Mesendoderm (in vitro differentiated cells): Measurements from ENCODE around the gene FBLN2.
A peak's percentile ranks its signal among the peaks of the same experiment; 100 is the strongest.

Experiments used
- DNase-seq: peaks from one replicate; pipeline ENCODE4 v3.0.0; 2013
- H2AK5ac ChIP-seq: 2 replicates; pipeline ENCODE4 v1.6.1; 2013; ENCODE audit warnings: low read length, inconsistent platforms
- H2BK120ac ChIP-seq: 2 replicates; pipeline ENCODE4 v1.6.1; 2013; ENCODE audit warnings: low read depth, mild to moderate bottlenecking, low read length, moderate library complexity, mixed read lengths
- H2BK15ac ChIP-seq: replicated peaks from 2 replicates; pipeline ENCODE4 v1.6.1; 2013; ENCODE audit warnings: low read depth, mild to moderate bottlenecking, moderate library complexity
- H2BK5ac ChIP-seq: 2 replicates; pipeline ENCODE4 v1.6.1; 2013; ENCODE audit warnings: low read length, inconsistent platforms
- H3K18ac ChIP-seq: 2 replicates; pipeline ENCODE4 v1.6.1; 2013; ENCODE audit warnings: mild to moderate bottlenecking, low read length, mixed read lengths
- H3K23ac ChIP-seq: one replicate; pipeline ENCODE4 v1.6.1; 2013; ENCODE audit warnings: low read length
- H3K27ac ChIP-seq: 2 replicates; pipeline ENCODE4 v1.5.1; 2013; ENCODE audit warnings: low read depth, mild to moderate bottlenecking, inconsistent platforms, low read length, moderate library complexity
- H3K27me3 ChIP-seq: 2 replicates; pipeline ENCODE4 v1.6.1; 2013; ENCODE audit warnings: low read length, control low read depth, mild to moderate bottlenecking, inconsistent platforms; ENCODE audit not compliant: insufficient read depth, poor library complexity
- H3K36me3 ChIP-seq: 2 replicates; pipeline ENCODE4 v1.6.1; 2013; ENCODE audit warnings: low read length, inconsistent platforms; ENCODE audit not compliant: control insufficient read depth, insufficient read depth
- H3K4ac ChIP-seq: one replicate; pipeline ENCODE4 v1.6.1; 2013; ENCODE audit warnings: low read depth, mild to moderate bottlenecking, low read length, moderate library complexity
- H3K4me1 ChIP-seq: 2 replicates; pipeline ENCODE4 v1.6.1; 2013; ENCODE audit warnings: low read depth, low read length, inconsistent platforms; ENCODE audit not compliant: control insufficient read depth
- H3K4me2 ChIP-seq: 2 replicates; pipeline ENCODE4 v1.6.1; 2013; ENCODE audit warnings: low read length
- H3K4me3 ChIP-seq: 2 replicates; pipeline ENCODE4 v1.5.1; 2013; ENCODE audit warnings: mild to moderate bottlenecking, low read length
- H3K56ac ChIP-seq: one replicate; pipeline ENCODE4 v1.6.1; 2013; ENCODE audit warnings: low read length
- H3K79me1 ChIP-seq: 2 replicates; pipeline ENCODE4 v1.6.1; 2013; ENCODE audit warnings: low read length, inconsistent platforms
- H3K79me2 ChIP-seq: 2 replicates; pipeline ENCODE4 v1.6.1; 2013; ENCODE audit warnings: mild to moderate bottlenecking, low read length; ENCODE audit not compliant: control insufficient read depth, insufficient read depth
- H3K9ac ChIP-seq: 2 replicates; pipeline ENCODE4 v1.6.1; 2013; ENCODE audit warnings: low read length, inconsistent platforms
- H4K5ac ChIP-seq: one replicate; pipeline ENCODE4 v1.6.1; 2013; ENCODE audit warnings: low read length
- H4K8ac ChIP-seq: one replicate; pipeline ENCODE4 v1.6.1; 2013; ENCODE audit warnings: low read depth, mild to moderate bottlenecking, control low read depth, low read length, moderate library complexity
- WGBS: extraction: QIAGEN DNeasy Blood & Tissue Kit; methylation state at CpG from one replicate; pipeline ENCODE4 v1.1.7; 2013; ENCODE audit warnings: low lambda C conversion rate, missing lambda C conversion rate; ENCODE audit not compliant: insufficient coverage; ENCODE audit errors: extremely low coverage; 5-methylcytosine and 5-hydroxymethylcytosine counted together

Gene FBLN2

GRCh38 chr3:13509816-13510192 is 39.1 kb upstream of the FBLN2 start:
- Histone ChIP-seq H2BK15ac (no peak overlapping the region), H3K18ac (no peak overlapping the region), H3K79me2 (no peaks in the 10 kb centered on the region), H2AK5ac (no peak overlapping the region), H3K4me3 (no peak overlapping the region), H4K8ac (no peak overlapping the region), H3K9ac (no peak overlapping the region), H3K4me1 (no peaks in the 10 kb centered on the region), H3K36me3 (no peaks in the 10 kb centered on the region), H3K4ac (no peak overlapping the region), H3K4me2 (no peak overlapping the region), H4K5ac (no peak overlapping the region), H3K23ac (no peak overlapping the region), H3K79me1 (no peaks in the 10 kb centered on the region), H3K27ac (no peak overlapping the region), H3K56ac (no peak overlapping the region), H2BK5ac (no peak overlapping the region), H3K27me3 (no peaks in the 10 kb centered on the region), H2BK120ac (no peak overlapping the region)
- no peak for DNase-seq
- WGBS, result no CpG with 5 or more reads among the region's 8 CpGs

- Histone ChIP-seq H3K4ac (no peak overlapping the region), H3K9ac (no peak overlapping the region), H3K23ac (no peak overlapping the region), H3K27ac (no peak overlapping the region), H3K79me1 (no peaks in the 10 kb centered on the region), H2BK120ac (no peak overlapping the region), H3K4me1 (no peaks in the 10 kb centered on the region), H2BK5ac (no peak overlapping the region), H3K4me2 (no peak overlapping the region), H3K56ac (no peak overlapping the region), H3K79me2 (no peaks in the 10 kb centered on the region), H3K27me3 (no peaks in the 10 kb centered on the region), H4K8ac (no peak overlapping the region), H2AK5ac (no peak overlapping the region), H3K4me3 (no peak overlapping the region), H4K5ac (no peak overlapping the region), H3K36me3 (no peaks in the 10 kb centered on the region), H3K18ac (no peak overlapping the region), H2BK15ac (no peak overlapping the region)
- DNase-seq, result no peak
- WGBS, result no CpG with 5 or more reads among the region's 7 CpGs
These were observed 36.5 kb upstream of the FBLN2 start for GRCh38 chr3:13512451-13512850.

- no peaks in the 10 kb centered on the region for H3K36me3 ChIP-seq
- H3K27me3 ChIP-seq, result no peaks in the 10 kb centered on the region
- H2BK15ac ChIP-seq, result no peak overlapping the region
- H3K18ac ChIP-seq, result no peak overlapping the region
- no peak overlapping the region for H2BK120ac ChIP-seq
- H3K4me1 ChIP-seq, result no peaks in the 10 kb centered on the region
- H3K4me2 ChIP-seq, result no peak overlapping the region
- no peak for DNase-seq
- H3K27ac ChIP-seq, result no peak overlapping the region
- no peak overlapping the region for H4K8ac ChIP-seq
- H3K4me3 ChIP-seq, result no peak overlapping the region
- no peak overlapping the region for H3K56ac ChIP-seq
- H2BK5ac ChIP-seq, result no peak overlapping the region
- H2AK5ac ChIP-seq, result no peak overlapping the region
- H3K9ac ChIP-seq, result no peak overlapping the region
- H3K79me2 ChIP-seq, result no peaks in the 10 kb centered on the region
- no peak overlapping the region for H3K4ac ChIP-seq
- H4K5ac ChIP-seq, result no peak overlapping the region
- no peaks in the 10 kb centered on the region for H3K79me1 ChIP-seq
- peak overlapping the region; percentile 6 for H3K23ac ChIP-seq
- no CpG with 5 or more reads among the region's 20 CpGs for WGBS
These were observed 35.6 kb upstream of the FBLN2 start for GRCh38 chr3:13513051-13513912.

GRCh38 chr3:13513913-13514517 is 34.9 kb upstream of the FBLN2 start:
- Histone ChIP-seq H3K79me1 (no peaks in the 10 kb centered on the region), H4K5ac (no peak overlapping the region), H3K27ac (no peak overlapping the region), H3K4me3 (no peak overlapping the region), H3K56ac (no peak overlapping the region), H3K4ac (no peak overlapping the region), H2AK5ac (no peak overlapping the region), H3K4me1 (no peaks in the 10 kb centered on the region), H2BK120ac (no peak overlapping the region), H3K23ac (peak overlapping the region; percentile 6), H3K4me2 (no peak overlapping the region), H3K79me2 (no peaks in the 10 kb centered on the region), H3K18ac (no peak overlapping the region), H2BK5ac (no peak overlapping the region), H3K9ac (no peak overlapping the region), H4K8ac (no peak overlapping the region), H2BK15ac (no peak overlapping the region), H3K27me3 (no peaks in the 10 kb centered on the region), H3K36me3 (no peaks in the 10 kb centered on the region)
- WGBS, result no CpG with 5 or more reads among the region's 10 CpGs
- DNase-seq, result no peak

GRCh38 chr3:13514639-13515435 is 34.1 kb upstream of the FBLN2 start:
- Histone ChIP-seq H3K23ac (no peak overlapping the region), H3K4me2 (no peak overlapping the region), H3K56ac (no peak overlapping the region), H3K27me3 (no peaks in the 10 kb centered on the region), H2BK120ac (no peak overlapping the region), H3K4me1 (no peaks in the 10 kb centered on the region), H3K4ac (no peak overlapping the region), H3K27ac (no peak overlapping the region), H3K79me2 (no peaks in the 10 kb centered on the region), H3K4me3 (no peak overlapping the region), H2BK15ac (no peak overlapping the region), H3K36me3 (no peaks in the 10 kb centered on the region), H2BK5ac (no peak overlapping the region), H3K18ac (no peak overlapping the region), H2AK5ac (no peak overlapping the region), H4K5ac (no peak overlapping the region), H4K8ac (no peak overlapping the region), H3K79me1 (no peaks in the 10 kb centered on the region), H3K9ac (no peak overlapping the region)
- DNase-seq, result no peak
- WGBS, result no CpG with 5 or more reads among the region's 6 CpGs
